Ovary (tissue), 9 donors: Measurements from ENCODE around the gene UBE2V1. TPM values are rescaled to one million over a fixed set of nuclear protein-coding genes. Genes with fewer than 3 reads are reported as not detected.
A peak's percentile ranks its signal among the peaks of the same experiment; 100 is the strongest.

Experiments
- DNase-seq, 5 donors: peaks; one replicate each; pipeline ENCODE4 v3.0.0-alpha.2; 2019 to 2020
- H3K27ac ChIP-seq, 2 donors: fragments of 200-600 bp; one replicate each; pipeline versions ENCODE4 v1.5.1 to v1.8.0; 2019 to 2022
- H3K27me3 ChIP-seq: fragments of 200-600 bp; one replicate; pipeline ENCODE4 v1.8.0; 2022
- H3K36me3 ChIP-seq: fragments of 200-600 bp; sonication (generic); one replicate; pipeline ENCODE4 v1.5.1; 2019
- H3K4me1 ChIP-seq: one replicate; pipeline ENCODE4 v1.8.1; 2013; ENCODE audit warnings: mild to moderate bottlenecking, moderate library complexity; ENCODE audit not compliant: insufficient read depth
- H3K4me3 ChIP-seq: fragments of 200-600 bp; sonication (generic); one replicate; pipeline ENCODE4 v1.5.1; 2017
- H3K9me3 ChIP-seq, 2 donors: fragments of 200-600 bp in 1 of 2; sonication (generic) in 1 of 2; one replicate each; pipeline versions ENCODE4 v1.5.1 to v1.8.1; 2013 to 2019; ENCODE audit warnings: mild to moderate bottlenecking in 1 of 2, moderate library complexity in 1 of 2
- CTCF ChIP-seq, 3 donors: fragments of 450-650 bp in 2 of 3; fragments of 200-600 bp in 1 of 3; IDR thresholded peaks; one replicate each; pipeline versions ENCODE4 v1.5.1 to v1.8.0; 2016 to 2022; ENCODE audit warnings: antibody characterized with exemption in 3 of 3, mild to moderate bottlenecking in 1 of 3
- EP300 ChIP-seq: sonication (generic); formaldehyde crosslinking; IDR thresholded peaks from one replicate; pipeline ENCODE4 v1.6.1; 2017; ENCODE audit warnings: antibody characterized with exemption
- POLR2A ChIP-seq: fragments of 450-650 bp; IDR thresholded peaks from one replicate; pipeline ENCODE4 v1.6.1; 2017; ENCODE audit warnings: antibody characterized with exemption, mild to moderate bottlenecking, moderate library complexity
- WGBS, 3 donors: extraction: QIAGEN DNeasy Blood & Tissue Kit in 1 of 3; methylation state at CpG; one replicate each; pipeline versions ENCODE4 v1.1.5 to v1.1.7; 2013 to 2017; 5-methylcytosine and 5-hydroxymethylcytosine counted together
- intact Hi-C, 4 donors: fragments of 100-400 bp; cut with DNase I; formaldehyde crosslinking; loops; one replicate each; pipeline versions ENCODE4 v1.11.0 to v1.15.1; 2022 to 2023
- polyA plus RNA-seq, 2 donors: library from polyadenylated mRNA; stranded (reverse); fragments of 200-250 nt in 1 of 2; fragments of 350-450 nt in 1 of 2; fragmentation: Illumina TruSeq in 1 of 2; extraction: RNeasy Lipid Tissue Mini Kit (QIAGEN cat#74804) in 1 of 2; gene quantifications; one replicate each; pipeline ENCODE4 v1.2.3, GENCODE V29; 2013 to 2014
- total RNA-seq, 7 donors: library from RNA; depleted of rRNA in 2 of 7; stranded (reverse); fragments of >200 nt in 2 of 7; fragmentation: NEBNext Ultra II Directional in 3 of 7; extraction: Animal tissue kit (Norgen Biotek cat#: 25700) in 3 of 7; gene quantifications; one replicate each; pipeline versions ENCODE4 v1.1.0 to v1.2.4, GENCODE V29; 2016 to 2023
- donor health status: DM: no; HTN: no; CAD: no; lungs with moderate emphysema.
- donor health status: DM: no; HTN: no; CAD: no.
- donor health status: Bipolar disorder and iron deficiency.
- donor health status: DM: yes; HTN: yes; CAD: no.
- donor health status: DM: no; HTN: no; CAD: no.
- donor health status: DM: yes; HTN: yes; CAD: no.

Gene UBE2V1
- total and polyA plus RNA-seq, 9 donors: 43.6 to 189 (median 77.2) TPM

- peak; percentile 59 to 80 (median 67) for DNase-seq
- Histone ChIP-seq H3K27ac (no peak overlapping the region), H3K4me1 (peaks cover 7% of the 10 kb centered on the region), H3K4me3 (no peak overlapping the region), H3K27me3 (no peaks in the 10 kb centered on the region), H3K36me3 (no peaks in the 10 kb centered on the region), H3K9me3 (no peaks in the 10 kb centered on the region)
- TF ChIP-seq POLR2A: no peak
- TF ChIP-seq EP300: no peak
- TF ChIP-seq CTCF (IDR thresholded peaks at IDR 0.05): no peak
- intact Hi-C loops: no loop called here
- WGBS, 3 donors: 8 to 15% (median 11%) methylated on average over 20 of the region's 20 CpGs
Observed at GRCh38 chr20:50052550-50053361, 60.2 kb downstream of the UBE2V1 start.

- no peak for TF ChIP-seq POLR2A
- TF ChIP-seq EP300: no peak
- Histone ChIP-seq H3K4me3 (no peak overlapping the region), H3K36me3 (no peaks in the 10 kb centered on the region), H3K9me3 (no peaks in the 10 kb centered on the region), H3K27me3 (no peaks in the 10 kb centered on the region), H3K27ac (no peak overlapping the region), H3K4me1 (peaks cover 7% of the 10 kb centered on the region)
- WGBS, 3 donors: 90 to 93% (median 92%) methylated on average over 11 of the region's 11 CpGs
- intact Hi-C loops: no loop called here
- DNase-seq: no peak
Observed at GRCh38 chr20:50050660-50051308, 62.2 kb downstream of the UBE2V1 start.

GRCh38 chr20:50050214-50050613 lies 62.7 kb downstream of the UBE2V1 start:
- H3K4me1 ChIP-seq: peaks cover 7% of the 10 kb centered on the region
- intact Hi-C loops: no loop called here
- H3K36me3 ChIP-seq: no peaks in the 10 kb centered on the region
- no peak for TF ChIP-seq POLR2A
- TF ChIP-seq CTCF (IDR thresholded peaks at IDR 0.05): no peak
- no peak for TF ChIP-seq EP300
- H3K4me3 ChIP-seq: no peak overlapping the region
- WGBS, 3 donors: 93 to 99% (median 95%) methylated on average over 5 of the region's 5 CpGs
- no peaks in the 10 kb centered on the region for H3K9me3 ChIP-seq
- H3K27me3 ChIP-seq: no peaks in the 10 kb centered on the region
- DNase-seq: no peak
- H3K27ac ChIP-seq: no peak overlapping the region

DNA sequence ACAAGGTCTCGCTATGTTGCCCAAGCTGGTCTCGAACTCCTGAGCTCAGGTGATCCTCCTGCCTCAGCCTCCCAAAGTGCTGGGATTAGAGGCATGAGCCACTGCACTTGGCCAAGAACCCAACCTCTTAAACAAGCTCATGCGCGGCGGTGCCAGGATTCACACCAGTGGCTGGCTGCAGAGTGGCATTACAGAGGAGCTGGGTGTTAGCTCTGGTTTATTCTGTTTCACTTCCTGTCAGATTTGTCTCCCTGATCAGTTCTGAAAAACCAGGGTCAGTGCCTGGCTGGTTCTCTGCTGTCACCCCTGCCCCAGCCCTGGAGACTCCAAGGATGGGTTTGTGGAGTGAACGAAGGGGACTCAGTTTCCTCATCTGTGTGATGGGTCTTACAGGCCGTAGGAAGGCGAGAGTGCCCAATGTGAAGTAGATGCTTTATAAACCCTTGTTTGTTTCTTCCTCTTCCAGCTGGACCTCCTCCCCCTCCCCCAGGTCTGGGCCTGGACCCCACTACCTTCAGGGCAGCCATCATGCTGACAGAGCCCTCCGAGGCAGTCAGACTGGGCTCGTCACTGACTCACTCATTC lies 63.4 kb downstream of the UBE2V1 start:
- H3K4me1 ChIP-seq: peaks cover 4% of the 10 kb centered on the region
- no peak overlapping the region for H3K27ac ChIP-seq

More for the DNA sequence above, 63.4 kb downstream of the UBE2V1 start:
- Histone ChIP-seq H3K9me3 (no peaks in the 10 kb centered on the region), H3K36me3 (no peaks in the 10 kb centered on the region), H3K27me3 (no peaks in the 10 kb centered on the region), H3K4me3 (no peak overlapping the region)
- WGBS, 3 donors: 93 to 94% (median 94%) methylated on average over 10 of the region's 10 CpGs
- TF ChIP-seq POLR2A: no peak
- TF ChIP-seq EP300: no peak
- TF ChIP-seq CTCF (IDR thresholded peaks at IDR 0.05): no peak
- intact Hi-C loops: no loop called here
- DNase-seq: no peak
